SK-N-SH treated with all-trans-retinoic acid at 6 μM for 48 hours (cell line): ENCODE measurements around the gene SMIM24.

ENCODE experiments used
- ATAC-seq: fragments of 200-7000 bp; cut with Tn5 transposase; 3 replicates; pipeline ENCODE4 v1.9.1; 2020; ENCODE audit warnings: mild to moderate bottlenecking, moderate library complexity
- ARNTL ChIP-seq: fragments of 450-650 bp; formaldehyde crosslinking; IDR thresholded peaks from 2 replicates; pipeline ENCODE4 v1.5.0; 2020; ENCODE audit warnings: low read depth, mild to moderate bottlenecking, moderate library complexity, borderline replicate concordance
- BACH2 ChIP-seq: fragments of 250-450 bp; sonication (Bioruptor Pico); IDR thresholded peaks from 2 replicates; pipeline ENCODE4 v1.9.0; 2021; ENCODE audit warnings: mild to moderate bottlenecking, borderline replicate concordance
- CSDC2 ChIP-seq: fragments of 250-450 bp; sonication (Bioruptor Pico); IDR thresholded peaks from 2 replicates; pipeline ENCODE4 v1.5.0; 2020; ENCODE audit warnings: mild to moderate bottlenecking, moderate library complexity
- ESRRG ChIP-seq: fragments of 250-450 bp; sonication (Bioruptor Pico); IDR thresholded peaks from 2 replicates; pipeline ENCODE4 v1.6.1; 2021; ENCODE audit warnings: mild to moderate bottlenecking
- GLIS3 ChIP-seq: fragments of 250-450 bp; sonication (Bioruptor Pico); IDR thresholded peaks from 2 replicates; pipeline ENCODE4 v1.5.0; 2020; ENCODE audit warnings: mild to moderate bottlenecking, moderate library complexity
- ISL1 ChIP-seq: fragments of 250-450 bp; sonication (Bioruptor Pico); IDR thresholded peaks from 2 replicates; pipeline ENCODE4 v2.1.2; 2022; ENCODE audit warnings: mild to moderate bottlenecking, moderate library complexity
- OSR1 ChIP-seq: fragments of 250-450 bp; sonication (Bioruptor Pico); IDR thresholded peaks from 2 replicates; pipeline ENCODE4 v1.8.0; 2022; ENCODE audit warnings: moderate library complexity, mild to moderate bottlenecking, inconsistent platforms
- PPARA ChIP-seq: fragments of 250-450 bp; sonication (Bioruptor Pico); IDR thresholded peaks from 2 replicates; pipeline ENCODE4 v1.5.0; 2020; ENCODE audit warnings: mild to moderate bottlenecking, borderline replicate concordance
- RARB ChIP-seq: fragments of 250-450 bp; sonication (Bioruptor Pico); IDR thresholded peaks from 2 replicates; pipeline ENCODE4 v1.8.0; 2021; ENCODE audit warnings: mild to moderate bottlenecking, moderate library complexity
- SNAI2 ChIP-seq: fragments of 250-450 bp; sonication (Bioruptor Pico); IDR thresholded peaks from 2 replicates; pipeline ENCODE4 v1.5.0; 2020; ENCODE audit warnings: mild to moderate bottlenecking, moderate library complexity
- TCF4 ChIP-seq: fragments of 250-450 bp; sonication (Bioruptor Pico); IDR thresholded peaks from 2 replicates; pipeline ENCODE4 v1.8.0; 2021; ENCODE audit warnings: mild to moderate bottlenecking, moderate library complexity, borderline replicate concordance
- TOX ChIP-seq: fragments of 250-450 bp; sonication (Bioruptor Pico); IDR thresholded peaks from 2 replicates; pipeline ENCODE4 v1.8.0; 2021; ENCODE audit warnings: mild to moderate bottlenecking, moderate library complexity, borderline replicate concordance
- ZC3H10 ChIP-seq: fragments of 250-450 bp; sonication (Bioruptor Pico); IDR thresholded peaks from 2 replicates; pipeline ENCODE4 v1.5.1; 2021; ENCODE audit warnings: mild to moderate bottlenecking, moderate library complexity
- ZFP3 ChIP-seq: fragments of 250-450 bp; sonication (Bioruptor Pico); IDR thresholded peaks from 2 replicates; pipeline ENCODE4 v1.5.0; 2020; ENCODE audit warnings: mild to moderate bottlenecking, moderate library complexity
- ZFP30 ChIP-seq: fragments of 450-650 bp; formaldehyde crosslinking; IDR thresholded peaks from 2 replicates; pipeline ENCODE4 v1.5.0; 2022; ENCODE audit warnings: mild to moderate bottlenecking, moderate library complexity
- ZNF565 ChIP-seq: fragments of 450-650 bp; formaldehyde crosslinking; conservative IDR thresholded peaks from 2 replicates; pipeline ENCODE4 v1.5.0; 2020; ENCODE audit warnings: low read depth, mild to moderate bottlenecking, moderate library complexity
- ZNF70 ChIP-seq: fragments of 450-650 bp; formaldehyde crosslinking; IDR thresholded peaks from 2 replicates; pipeline ENCODE4 v1.5.0; 2020; ENCODE audit warnings: mild to moderate bottlenecking, moderate library complexity
- ZNF8 ChIP-seq: fragments of 450-650 bp; formaldehyde crosslinking; IDR thresholded peaks from 2 replicates; pipeline ENCODE4 v1.5.0; 2020; ENCODE audit warnings: mild to moderate bottlenecking, moderate library complexity
- TF ChIP-seq, protein P1 (sequence below): fragments of 250-450 bp; sonication (Bioruptor Pico); IDR thresholded peaks from 2 replicates; pipeline ENCODE4 v1.8.0; 2020; ENCODE audit warnings: mild to moderate bottlenecking, moderate library complexity, borderline replicate concordance
- TF ChIP-seq, protein P2 (sequence below): fragments of 250-450 bp; sonication (Bioruptor Pico); IDR thresholded peaks from 2 replicates; pipeline ENCODE4 v1.5.0; 2020; ENCODE audit warnings: mild to moderate bottlenecking, moderate library complexity
- TF ChIP-seq, protein P3 (sequence below): fragments of 250-450 bp; sonication (Bioruptor Pico); IDR thresholded peaks from 2 replicates; pipeline ENCODE4 v1.8.0; 2021; ENCODE audit warnings: low read depth, mild to moderate bottlenecking, moderate library complexity, borderline replicate concordance
- TF ChIP-seq, protein P4 (sequence below): fragments of 250-450 bp; sonication (Bioruptor Pico); IDR thresholded peaks from 2 replicates; pipeline ENCODE4 v1.5.1; 2021; ENCODE audit warnings: mild to moderate bottlenecking, moderate library complexity

Gene SMIM24

DNA sequence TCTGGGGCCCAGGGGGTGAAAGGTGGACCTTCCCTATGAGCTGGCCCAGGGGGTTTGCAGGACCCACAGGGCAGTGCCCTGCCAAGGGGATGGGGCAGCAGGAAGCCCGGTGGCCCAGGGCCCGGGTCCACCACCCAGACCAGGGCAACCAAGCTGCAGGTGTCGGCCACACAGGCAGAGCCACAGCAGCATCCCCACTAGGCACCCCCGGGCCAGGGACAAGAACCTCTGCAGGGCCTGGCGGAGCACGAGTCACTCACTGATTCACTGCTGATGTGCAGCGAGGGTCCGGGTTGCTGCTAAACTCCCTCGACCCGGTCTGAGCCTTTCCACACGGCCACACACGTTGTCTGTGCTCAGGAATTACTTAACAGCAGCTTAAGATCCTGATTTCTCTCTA, 34.6 kb upstream of the SMIM24 start:
- TF ChIP-seq ESRRG (CRISPR knock-in tag): no peak
- TF ChIP-seq RARB (CRISPR knock-in tag): no peak
- no peak for TF ChIP-seq ZC3H10 (CRISPR knock-in tag)
- no peak for TF ChIP-seq ZNF565 (CRISPR knock-in tag)
- no peak for TF ChIP-seq ZFP30
- no peak for TF ChIP-seq ARNTL (CRISPR knock-in tag)
- no peak for TF ChIP-seq ZNF70
- no peak for TF ChIP-seq BACH2
- TF ChIP-seq GLIS3 (CRISPR knock-in tag): no peak
- no peak for TF ChIP-seq CSDC2 (CRISPR knock-in tag)
- TF ChIP-seq ZNF8 (CRISPR knock-in tag): no peak
- ATAC-seq: no peak

DNA sequence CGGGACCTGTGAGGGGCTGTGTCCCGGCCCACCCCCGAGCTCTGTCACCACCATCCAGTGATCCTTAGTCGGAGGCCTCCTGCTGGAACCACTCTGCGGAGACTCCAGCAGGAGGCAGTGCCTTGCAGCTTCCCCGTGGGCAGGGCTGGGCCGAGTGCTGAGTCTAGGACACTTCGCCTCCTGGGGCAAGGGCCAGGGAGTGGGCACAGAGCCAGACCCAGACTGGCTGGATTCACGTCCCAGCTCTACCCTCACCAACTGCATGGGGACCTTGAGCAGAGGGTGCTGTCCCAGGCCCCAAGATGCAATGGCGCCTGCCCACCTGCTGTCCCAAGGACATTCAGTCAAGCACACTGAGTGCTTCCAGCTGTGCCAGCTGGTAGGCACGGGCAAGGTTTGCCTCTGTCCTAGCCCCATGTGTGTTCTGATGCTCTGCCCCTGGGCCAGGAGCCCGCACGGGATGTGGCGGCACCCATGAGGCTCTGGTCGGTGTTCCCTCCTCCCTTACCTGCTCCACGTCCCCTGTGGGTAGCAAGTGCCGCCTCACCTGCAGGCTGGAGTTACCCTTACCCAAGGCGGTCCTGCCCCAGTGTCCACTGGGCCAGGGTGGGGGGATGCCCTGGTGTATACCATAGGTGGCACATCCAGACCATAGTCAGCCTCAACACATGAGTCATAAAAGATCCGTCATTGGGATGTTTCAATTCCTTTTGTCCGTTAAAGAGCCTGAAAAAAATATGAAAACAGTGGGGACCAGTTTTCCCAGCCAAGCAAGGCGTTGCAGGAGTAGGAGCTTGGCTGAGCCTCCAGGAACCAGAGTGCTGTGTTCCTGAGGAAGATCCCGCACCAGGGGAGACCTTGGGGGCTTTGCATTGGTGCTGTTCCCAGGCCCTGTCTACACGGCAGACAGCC, 33.2 kb upstream of the SMIM24 start:
- no peak for ATAC-seq
- TF ChIP-seq ESRRG (CRISPR knock-in tag): no peak

DNA sequence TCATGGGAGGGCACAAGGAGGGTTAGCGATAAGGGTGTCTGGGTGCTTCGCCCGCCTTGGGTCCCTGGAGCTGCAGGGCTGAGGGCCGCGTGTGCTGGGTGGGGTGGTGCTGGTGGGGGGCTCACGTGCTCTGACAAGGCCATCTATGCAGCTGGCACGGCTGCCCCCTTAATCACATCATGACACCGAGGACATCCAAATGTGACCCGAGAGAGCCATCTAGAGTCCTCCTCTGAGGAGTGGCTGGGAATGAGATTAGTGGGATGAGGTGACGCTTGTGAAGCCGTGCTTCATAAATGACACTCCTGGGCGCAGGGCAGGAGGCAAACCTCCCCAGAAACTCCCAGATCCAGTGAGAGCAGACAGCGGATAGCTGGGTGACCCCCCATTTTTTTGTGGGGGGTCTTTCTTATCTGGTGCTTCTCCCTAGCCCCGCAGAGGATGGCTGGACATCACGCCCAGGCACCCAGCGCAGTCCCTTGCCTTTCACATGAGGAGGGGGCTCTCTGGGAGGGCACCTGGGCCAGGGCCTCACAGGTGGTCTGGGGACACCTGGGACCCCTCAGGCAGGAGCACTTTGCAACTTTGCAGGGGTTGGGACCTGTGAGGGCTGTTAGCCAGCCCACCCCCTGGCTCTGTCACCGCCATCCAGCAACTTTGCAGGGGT, 32.4 kb upstream of the SMIM24 start:
- ATAC-seq: no peak
- TF ChIP-seq, protein P1, sequence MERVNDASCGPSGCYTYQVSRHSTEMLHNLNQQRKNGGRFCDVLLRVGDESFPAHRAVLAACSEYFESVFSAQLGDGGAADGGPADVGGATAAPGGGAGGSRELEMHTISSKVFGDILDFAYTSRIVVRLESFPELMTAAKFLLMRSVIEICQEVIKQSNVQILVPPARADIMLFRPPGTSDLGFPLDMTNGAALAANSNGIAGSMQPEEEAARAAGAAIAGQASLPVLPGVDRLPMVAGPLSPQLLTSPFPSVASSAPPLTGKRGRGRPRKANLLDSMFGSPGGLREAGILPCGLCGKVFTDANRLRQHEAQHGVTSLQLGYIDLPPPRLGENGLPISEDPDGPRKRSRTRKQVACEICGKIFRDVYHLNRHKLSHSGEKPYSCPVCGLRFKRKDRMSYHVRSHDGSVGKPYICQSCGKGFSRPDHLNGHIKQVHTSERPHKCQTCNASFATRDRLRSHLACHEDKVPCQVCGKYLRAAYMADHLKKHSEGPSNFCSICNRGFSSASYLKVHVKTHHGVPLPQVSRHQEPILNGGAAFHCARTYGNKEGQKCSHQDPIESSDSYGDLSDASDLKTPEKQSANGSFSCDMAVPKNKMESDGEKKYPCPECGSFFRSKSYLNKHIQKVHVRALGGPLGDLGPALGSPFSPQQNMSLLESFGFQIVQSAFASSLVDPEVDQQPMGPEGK: no peak
- no peak for TF ChIP-seq ZNF8 (CRISPR knock-in tag)
- TF ChIP-seq ZNF565 (CRISPR knock-in tag): no peak
- no peak for TF ChIP-seq ARNTL (CRISPR knock-in tag)
- no peak for TF ChIP-seq ZFP30
- no peak for TF ChIP-seq CSDC2 (CRISPR knock-in tag)
- no peak for TF ChIP-seq ISL1 (CRISPR knock-in tag)
- no peak for TF ChIP-seq OSR1
- no peak for TF ChIP-seq TOX (CRISPR knock-in tag)
- no peak for TF ChIP-seq ESRRG (CRISPR knock-in tag)
- no peak for TF ChIP-seq PPARA
- TF ChIP-seq, protein P2, sequence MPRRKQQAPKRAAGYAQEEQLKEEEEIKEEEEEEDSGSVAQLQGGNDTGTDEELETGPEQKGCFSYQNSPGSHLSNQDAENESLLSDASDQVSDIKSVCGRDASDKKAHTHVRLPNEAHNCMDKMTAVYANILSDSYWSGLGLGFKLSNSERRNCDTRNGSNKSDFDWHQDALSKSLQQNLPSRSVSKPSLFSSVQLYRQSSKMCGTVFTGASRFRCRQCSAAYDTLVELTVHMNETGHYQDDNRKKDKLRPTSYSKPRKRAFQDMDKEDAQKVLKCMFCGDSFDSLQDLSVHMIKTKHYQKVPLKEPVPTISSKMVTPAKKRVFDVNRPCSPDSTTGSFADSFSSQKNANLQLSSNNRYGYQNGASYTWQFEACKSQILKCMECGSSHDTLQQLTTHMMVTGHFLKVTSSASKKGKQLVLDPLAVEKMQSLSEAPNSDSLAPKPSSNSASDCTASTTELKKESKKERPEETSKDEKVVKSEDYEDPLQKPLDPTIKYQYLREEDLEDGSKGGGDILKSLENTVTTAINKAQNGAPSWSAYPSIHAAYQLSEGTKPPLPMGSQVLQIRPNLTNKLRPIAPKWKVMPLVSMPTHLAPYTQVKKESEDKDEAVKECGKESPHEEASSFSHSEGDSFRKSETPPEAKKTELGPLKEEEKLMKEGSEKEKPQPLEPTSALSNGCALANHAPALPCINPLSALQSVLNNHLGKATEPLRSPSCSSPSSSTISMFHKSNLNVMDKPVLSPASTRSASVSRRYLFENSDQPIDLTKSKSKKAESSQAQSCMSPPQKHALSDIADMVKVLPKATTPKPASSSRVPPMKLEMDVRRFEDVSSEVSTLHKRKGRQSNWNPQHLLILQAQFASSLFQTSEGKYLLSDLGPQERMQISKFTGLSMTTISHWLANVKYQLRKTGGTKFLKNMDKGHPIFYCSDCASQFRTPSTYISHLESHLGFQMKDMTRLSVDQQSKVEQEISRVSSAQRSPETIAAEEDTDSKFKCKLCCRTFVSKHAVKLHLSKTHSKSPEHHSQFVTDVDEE (CRISPR knock-in tag): no peak
- TF ChIP-seq, protein P3, sequence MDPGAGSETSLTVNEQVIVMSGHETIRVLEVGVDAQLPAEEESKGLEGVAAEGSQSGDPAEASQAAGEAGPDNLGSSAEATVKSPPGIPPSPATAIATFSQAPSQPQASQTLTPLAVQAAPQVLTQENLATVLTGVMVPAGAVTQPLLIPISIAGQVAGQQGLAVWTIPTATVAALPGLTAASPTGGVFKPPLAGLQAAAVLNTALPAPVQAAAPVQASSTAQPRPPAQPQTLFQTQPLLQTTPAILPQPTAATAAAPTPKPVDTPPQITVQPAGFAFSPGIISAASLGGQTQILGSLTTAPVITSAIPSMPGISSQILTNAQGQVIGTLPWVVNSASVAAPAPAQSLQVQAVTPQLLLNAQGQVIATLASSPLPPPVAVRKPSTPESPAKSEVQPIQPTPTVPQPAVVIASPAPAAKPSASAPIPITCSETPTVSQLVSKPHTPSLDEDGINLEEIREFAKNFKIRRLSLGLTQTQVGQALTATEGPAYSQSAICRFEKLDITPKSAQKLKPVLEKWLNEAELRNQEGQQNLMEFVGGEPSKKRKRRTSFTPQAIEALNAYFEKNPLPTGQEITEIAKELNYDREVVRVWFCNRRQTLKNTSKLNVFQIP (CRISPR knock-in tag): no peak
- TF ChIP-seq BACH2: no peak
- TF ChIP-seq SNAI2 (CRISPR knock-in tag): no peak
- no peak for TF ChIP-seq TCF4 (CRISPR knock-in tag)
- no peak for TF ChIP-seq ZNF70
- no peak for TF ChIP-seq ZFP3 (CRISPR knock-in tag)
- TF ChIP-seq, protein P4, sequence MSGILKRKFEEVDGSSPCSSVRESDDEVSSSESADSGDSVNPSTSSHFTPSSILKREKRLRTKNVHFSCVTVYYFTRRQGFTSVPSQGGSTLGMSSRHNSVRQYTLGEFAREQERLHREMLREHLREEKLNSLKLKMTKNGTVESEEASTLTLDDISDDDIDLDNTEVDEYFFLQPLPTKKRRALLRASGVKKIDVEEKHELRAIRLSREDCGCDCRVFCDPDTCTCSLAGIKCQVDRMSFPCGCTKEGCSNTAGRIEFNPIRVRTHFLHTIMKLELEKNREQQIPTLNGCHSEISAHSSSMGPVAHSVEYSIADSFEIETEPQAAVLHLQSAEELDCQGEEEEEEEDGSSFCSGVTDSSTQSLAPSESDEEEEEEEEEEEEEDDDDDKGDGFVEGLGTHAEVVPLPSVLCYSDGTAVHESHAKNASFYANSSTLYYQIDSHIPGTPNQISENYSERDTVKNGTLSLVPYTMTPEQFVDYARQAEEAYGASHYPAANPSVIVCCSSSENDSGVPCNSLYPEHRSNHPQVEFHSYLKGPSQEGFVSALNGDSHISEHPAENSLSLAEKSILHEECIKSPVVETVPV: no peak
